ENCODE data around the gene CHD1L. TPM values are rescaled to one million over a fixed set of nuclear protein-coding genes. Genes with fewer than 3 reads are reported as not detected.
"Not testable (repeated sequence)": the region's sequence is repeated elsewhere in the genome, so short reads cannot be mapped to it uniquely, and the experiment has no call there.

Gene CHD1L
- total RNA-seq (10 to 100 TPM; 22.0 to 22.8 TPM), total RNA-seq (1.2 to 6.5 (median 3.1) reads per million in 172 experiments)
- polyA plus RNA-seq (2013, experiment 1 of 2) = 25.2 TPM
- polyA plus RNA-seq (2013, experiment 2 of 2) = 28.7 TPM

DNA sequence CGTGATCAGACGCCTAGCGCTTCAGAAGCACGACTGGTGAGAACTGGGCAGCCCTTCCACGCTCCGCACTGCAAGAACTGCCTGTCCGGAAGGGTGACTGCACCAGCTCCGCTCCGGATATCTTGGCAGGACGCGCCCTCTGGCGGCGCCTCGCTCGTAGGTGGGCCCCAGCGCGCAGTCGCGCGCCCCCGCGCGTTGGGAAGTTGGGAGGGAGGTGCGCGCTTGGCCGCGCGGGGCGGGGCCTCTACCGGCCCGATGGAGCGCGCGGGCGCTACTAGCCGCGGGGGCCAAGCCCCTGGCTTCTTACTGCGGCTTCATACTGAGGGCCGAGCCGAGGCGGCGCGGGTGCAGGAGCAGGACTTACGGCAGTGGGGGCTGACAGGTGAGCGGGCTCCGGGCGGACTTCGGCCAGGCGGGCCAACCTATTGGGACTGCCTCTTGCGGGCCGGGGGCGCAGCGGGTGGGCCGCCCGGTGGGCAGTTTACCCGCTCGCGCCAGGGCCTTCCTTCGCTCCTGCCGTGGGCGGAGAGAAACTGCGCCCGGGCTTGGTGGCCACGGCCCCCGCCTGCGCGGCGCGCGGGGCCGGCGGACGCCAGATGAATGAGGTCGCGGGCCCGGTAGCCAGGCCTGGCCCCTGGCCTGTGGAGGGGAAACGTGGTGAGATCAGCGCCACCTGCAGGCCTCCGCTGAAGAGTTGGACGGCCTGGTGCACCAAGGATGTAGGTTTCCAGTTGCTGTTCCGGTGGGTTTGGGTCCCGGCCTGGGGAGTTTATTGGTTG lies at the start of gene CHD1L:
Gene CHD1L, plus strand, starts transcription at position 236 of the 779 bp plus-strand sequence. Its CDS starts 20 bp downstream, at position 256.
- POLR2A ChIA-PET = interaction anchor here (0.6 to 3.5 kb wide), 7 partner anchors 17 to 158 kb away, joined by 3 to 49 read pairs (median 4); partner anchors contain the start of genes FMO5 and PRKAB2
- H3K4me1 Mint-ChIP-seq (ENCODE audit: low read depth) = peaks cover 49% of the 10 kb centered on the region
- Histone ChIP-seq H3K4me1 (ENCODE audit: insufficient read depth, low read length) (peaks cover 18% of the 10 kb centered on the region), H3K27ac (ENCODE audit: low read depth in 1 of 2, low read length in 2 of 2) (peak within 1 kb of the TSS in 1 of 2 donors; percentile 72), H3K36me3 (ENCODE audit: insufficient read depth, low read length) (no peaks in the 10 kb centered on the region), H3K9me3 (ENCODE audit: control insufficient read depth in 1 of 2, insufficient read depth in 1 of 2, low read length in 2 of 2) (no peaks in the 10 kb centered on the region), H3K27me3 (ENCODE audit: control insufficient read depth in 1 of 2, insufficient read depth in 2 of 2, low read length in 2 of 2) (no peaks in the 10 kb centered on the region), H3K4me3 (ENCODE audit: low read length) (peak within 1 kb of the TSS; percentile 62)
- intact Hi-C loops (cut with DNase I, micrococcal nuclease) = loop anchor here (1.0 to 5.0 kb wide), 2 partner anchors 70 to 160 kb away; partner anchors contain the start of gene PRKAB2 (in 2 of the 2)
- ATAC-seq (ENCODE audit: poor library complexity) = peak; percentile 91
- peak; percentile 85 to 97 (median 92) for DNase-seq
- H3K9me3 Mint-ChIP-seq = no peaks in the 10 kb centered on the region
- H3K27me3 Mint-ChIP-seq = no peaks in the 10 kb centered on the region
- H3K4me3 Mint-ChIP-seq = peak within 1 kb of the TSS; percentile 96
- H3K36me3 Mint-ChIP-seq (ENCODE audit: low read depth) = peaks cover 4% of the 10 kb centered on the region
- CTCF ChIA-PET = interaction anchor here (0.7 to 2.7 kb wide), 16 partner anchors 11 to 99 kb away, joined by 3 to 33 read pairs (median 4); partner anchors contain the start of genes FMO5 and PRKAB2
- peak within 1 kb of the TSS; percentile 56 for H3K27ac Mint-ChIP-seq
- TF ChIP-seq, protein P1, sequence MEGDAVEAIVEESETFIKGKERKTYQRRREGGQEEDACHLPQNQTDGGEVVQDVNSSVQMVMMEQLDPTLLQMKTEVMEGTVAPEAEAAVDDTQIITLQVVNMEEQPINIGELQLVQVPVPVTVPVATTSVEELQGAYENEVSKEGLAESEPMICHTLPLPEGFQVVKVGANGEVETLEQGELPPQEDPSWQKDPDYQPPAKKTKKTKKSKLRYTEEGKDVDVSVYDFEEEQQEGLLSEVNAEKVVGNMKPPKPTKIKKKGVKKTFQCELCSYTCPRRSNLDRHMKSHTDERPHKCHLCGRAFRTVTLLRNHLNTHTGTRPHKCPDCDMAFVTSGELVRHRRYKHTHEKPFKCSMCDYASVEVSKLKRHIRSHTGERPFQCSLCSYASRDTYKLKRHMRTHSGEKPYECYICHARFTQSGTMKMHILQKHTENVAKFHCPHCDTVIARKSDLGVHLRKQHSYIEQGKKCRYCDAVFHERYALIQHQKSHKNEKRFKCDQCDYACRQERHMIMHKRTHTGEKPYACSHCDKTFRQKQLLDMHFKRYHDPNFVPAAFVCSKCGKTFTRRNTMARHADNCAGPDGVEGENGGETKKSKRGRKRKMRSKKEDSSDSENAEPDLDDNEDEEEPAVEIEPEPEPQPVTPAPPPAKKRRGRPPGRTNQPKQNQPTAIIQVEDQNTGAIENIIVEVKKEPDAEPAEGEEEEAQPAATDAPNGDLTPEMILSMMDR (IDR thresholded peaks at IDR 0.05) = peak; percentile 78

DNA sequence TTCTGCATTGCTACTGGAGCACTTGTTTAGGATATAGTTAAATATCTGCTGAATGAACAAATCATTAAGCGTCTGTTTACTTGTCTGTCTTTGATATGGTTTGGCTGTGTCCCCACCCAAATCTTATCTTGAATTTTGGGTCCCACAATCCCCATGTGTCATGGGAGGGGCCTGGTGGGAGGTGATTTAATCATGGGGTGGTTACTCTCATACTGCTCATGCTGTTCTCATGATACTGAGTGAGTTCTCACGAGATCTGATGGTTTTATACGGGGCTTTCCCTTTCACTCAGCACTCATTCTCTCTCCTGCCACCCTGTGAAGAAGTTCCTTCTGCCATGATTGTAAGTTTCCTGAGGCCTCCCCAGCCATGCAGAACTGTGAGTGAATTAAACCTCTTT lies 45.2 kb upstream of the CHD1L start:
- H3K36me3 ChIP-seq (ENCODE audit: insufficient read depth, low read length); H3K27ac ChIP-seq (ENCODE audit: low read depth in 1 of 2, low read length in 2 of 2); ATAC-seq (ENCODE audit: poor library complexity); H3K4me3 Mint-ChIP-seq; H3K27ac Mint-ChIP-seq; DNase-seq; H3K36me3 Mint-ChIP-seq (ENCODE audit: low read depth); H3K9me3 Mint-ChIP-seq; H3K4me3 ChIP-seq (ENCODE audit: low read length); H3K9me3 ChIP-seq (ENCODE audit: control insufficient read depth in 1 of 2, insufficient read depth in 1 of 2, low read length in 2 of 2); CTCF ChIA-PET; POLR2A ChIA-PET; H3K4me1 Mint-ChIP-seq (ENCODE audit: low read depth); intact Hi-C loops (cut with DNase I, micrococcal nuclease); H3K27me3 ChIP-seq (ENCODE audit: control insufficient read depth in 1 of 2, insufficient read depth in 2 of 2, low read length in 2 of 2); H3K4me1 ChIP-seq (ENCODE audit: insufficient read depth, low read length); H3K27me3 Mint-ChIP-seq: not testable (repeated sequence)

DNA sequence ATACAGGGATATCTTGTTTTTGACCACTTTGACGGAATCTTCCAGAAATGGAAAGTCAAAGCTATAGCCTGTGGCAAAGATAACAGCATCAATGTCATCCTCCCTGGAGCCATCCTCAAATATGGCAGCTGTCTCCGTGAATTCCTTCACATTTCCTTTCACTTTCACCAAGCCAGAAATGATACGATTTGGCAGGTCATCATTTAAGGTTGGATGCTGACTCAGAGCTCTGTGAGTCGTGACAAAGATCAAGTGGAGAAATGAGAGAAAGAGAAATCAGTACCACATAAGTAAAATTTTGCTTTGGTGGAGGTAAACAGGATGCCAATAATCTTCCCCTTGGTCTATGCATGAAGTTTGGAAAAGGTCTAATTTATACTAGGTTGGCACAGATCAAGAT lies 41.2 kb upstream of the CHD1L start:
- Histone ChIP-seq H3K36me3 (ENCODE audit: insufficient read depth, low read length) (no peaks in the 10 kb centered on the region), H3K27ac (ENCODE audit: low read depth in 1 of 2, low read length in 2 of 2) (no peak overlapping the region), H3K4me1 (ENCODE audit: insufficient read depth, low read length) (no peaks in the 10 kb centered on the region), H3K4me3 (ENCODE audit: low read length) (no peak overlapping the region), H3K9me3 (ENCODE audit: control insufficient read depth in 1 of 2, insufficient read depth in 1 of 2, low read length in 2 of 2) (no peaks in the 10 kb centered on the region), H3K27me3 (ENCODE audit: control insufficient read depth in 1 of 2, insufficient read depth in 2 of 2, low read length in 2 of 2) (no peaks in the 10 kb centered on the region)
- CTCF ChIA-PET = no interaction called here
- ATAC-seq (ENCODE audit: poor library complexity) = no peak
- intact Hi-C loops (cut with DNase I, micrococcal nuclease) = no loop called here
- DNase-seq = no peak
- H3K27ac Mint-ChIP-seq = no peak overlapping the region
- H3K9me3 Mint-ChIP-seq = no peaks in the 10 kb centered on the region
- H3K4me3 Mint-ChIP-seq = no peak overlapping the region
- TF ChIP-seq, protein P1 (IDR thresholded peaks at IDR 0.05) = no peak
- POLR2A ChIA-PET = no interaction called here
- no peaks in the 10 kb centered on the region for H3K27me3 Mint-ChIP-seq
- no peaks in the 10 kb centered on the region for H3K36me3 Mint-ChIP-seq (ENCODE audit: low read depth)
- no peaks in the 10 kb centered on the region for H3K4me1 Mint-ChIP-seq (ENCODE audit: low read depth)

Measured in CD4-positive, alpha-beta T cell (primary cell).